SK-N-SH (cell line): Measurements from ENCODE around the gene ARMH3. TPM values are rescaled to one million over a fixed set of nuclear protein-coding genes. Genes with fewer than 3 reads are reported as not detected.

Source experiments
- CTCF ChIA-PET: fragments of 300-600, 350-600 bp; formaldehyde crosslinking; extraction: SDS; loops from one replicate; lab custom pipeline; 2021; lab: Yijun Ruan, JAX
- POLR2A ChIA-PET: fragments of 350-600 bp; sonication (Branson Sonifier 250); formaldehyde crosslinking; extraction: SDS; loops from one replicate; lab custom pipeline; 2020; ENCODE audit warnings: antibody characterized with exemption, inconsistent platforms; lab: Yijun Ruan, JAX
- DNase-seq: peaks from one replicate; pipeline ENCODE4 v3.0.0; 2012
- H2AFZ ChIP-seq: fragments of 200-600 bp; sonication (generic); 2 replicates; pipeline ENCODE4 v1.8.1; 2016; ENCODE audit warnings: antibody characterized with exemption, mild to moderate bottlenecking, low read depth
- H3F3A ChIP-seq: fragments of 200-600 bp; sonication (generic); replicated peaks from 2 replicates; pipeline ENCODE3; 2016; ENCODE audit warnings: antibody characterized with exemption, mild to moderate bottlenecking; ENCODE audit not compliant: insufficient read depth
- H3K27ac ChIP-seq, 2 experiments: fragments of 200-500 bp in 1 of 2; fragments of 200-600 bp in 1 of 2; sonication (Bioruptor generic) in 1 of 2; sonication (generic), shearing (Covaris generic) in 1 of 2; 2 replicates each; pipeline versions ENCODE4 v1.5.1 to v1.6.1; 2014 to 2016; ENCODE audit warnings: low read depth in 2 of 2, inconsistent platforms in 1 of 2, low read length in 1 of 2, mild to moderate bottlenecking in 1 of 2, mixed read lengths in 1 of 2
- H3K27me3 ChIP-seq: fragments of 200-600 bp; sonication (generic), shearing (Covaris generic); 2 replicates; pipeline ENCODE4 v1.6.1; 2016; ENCODE audit warnings: mixed run types; ENCODE audit not compliant: insufficient read depth
- H3K36me3 ChIP-seq, 2 experiments: fragments of 200-500 bp in 1 of 2; fragments of 200-600 bp in 1 of 2; sonication (Bioruptor generic) in 1 of 2; sonication (generic) in 1 of 2; replicated peaks in 1 of 2; 2 replicates each; pipeline versions ENCODE3 to v1.5.1; 2014 to 2016; ENCODE audit warnings: low read length in 1 of 2, mild to moderate bottlenecking in 1 of 2; ENCODE audit not compliant: insufficient read depth in 2 of 2, control insufficient read depth in 1 of 2
- H3K4me1 ChIP-seq, 2 experiments: fragments of 200-500 bp in 1 of 2; fragments of 200-600 bp in 1 of 2; sonication (Bioruptor generic) in 1 of 2; sonication (generic), shearing (Covaris generic) in 1 of 2; 2 replicates each; pipeline versions ENCODE4 v1.5.1 to v1.6.1; 2014 to 2016; ENCODE audit warnings: low read depth in 1 of 2, low read length in 1 of 2, mixed run types in 1 of 2; ENCODE audit not compliant: insufficient read depth in 2 of 2, control insufficient read depth in 1 of 2
- H3K4me2 ChIP-seq: fragments of 200-600 bp; sonication (generic), shearing (Covaris generic); 2 replicates; pipeline ENCODE4 v1.6.1; 2017; ENCODE audit warnings: mixed run types
- H3K4me3 ChIP-seq, 2 experiments: fragments of 200-500 bp in 1 of 2; fragments of 200-600 bp in 1 of 2; sonication (Bioruptor generic) in 1 of 2; sonication (generic), shearing (Covaris generic) in 1 of 2; 2 replicates each; pipeline versions ENCODE4 v1.5.1 to v1.8.1; 2014 to 2016; ENCODE audit warnings: low read depth in 2 of 2, inconsistent platforms in 1 of 2, low read length in 1 of 2, mild to moderate bottlenecking in 1 of 2, mixed read lengths in 1 of 2, moderate library complexity in 1 of 2
- H3K79me2 ChIP-seq: fragments of 200-600 bp; sonication (generic); 2 replicates; pipeline ENCODE4 v1.8.1; 2017; ENCODE audit warnings: mild to moderate bottlenecking; ENCODE audit not compliant: insufficient read depth
- H3K9ac ChIP-seq: fragments of 200-600 bp; sonication (generic); 2 replicates; pipeline ENCODE4 v1.6.1; 2017; ENCODE audit warnings: mixed run types
- H3K9me2 ChIP-seq: fragments of 200-600 bp; sonication (generic); 2 replicates; pipeline ENCODE4 v1.6.1; 2017; ENCODE audit warnings: mixed run types
- H3K9me3 ChIP-seq: fragments of 200-600 bp; sonication (generic); 2 replicates; pipeline ENCODE4 v1.6.1; 2017; ENCODE audit warnings: mixed run types, mild to moderate bottlenecking, moderate library complexity
- H4K20me1 ChIP-seq: fragments of 200-600 bp; sonication (generic); 2 replicates; pipeline ENCODE4 v1.6.1; 2017; ENCODE audit warnings: mild to moderate bottlenecking, mixed run types; ENCODE audit not compliant: insufficient read depth
- JUND ChIP-seq: IDR thresholded peaks from 2 replicates; pipeline ENCODE4 v1.4.0; 2012
- MAX ChIP-seq: IDR thresholded peaks from 2 replicates; pipeline ENCODE4 v1.4.0; 2012; ENCODE audit warnings: low read depth
- MEF2A ChIP-seq: IDR thresholded peaks from 2 replicates; pipeline ENCODE4 v1.4.0; 2012; ENCODE audit warnings: low read depth, borderline replicate concordance
- MXI1 ChIP-seq: IDR thresholded peaks from 2 replicates; pipeline ENCODE4 v1.6.1; 2012; ENCODE audit warnings: mild to moderate bottlenecking, low read depth, low read length, improper control_type of control experiment
- PBX3 ChIP-seq: IDR thresholded peaks from 2 replicates; pipeline ENCODE4; 2012
- POLR2AphosphoS5 ChIP-seq: IDR thresholded peaks from 2 replicates; pipeline ENCODE4 v1.6.1; 2012; ENCODE audit warnings: low read depth, low read length
- REST ChIP-seq: IDR thresholded peaks from 2 replicates; pipeline ENCODE4 v1.6.1; 2012; ENCODE audit warnings: mild to moderate bottlenecking, low read depth, low read length, moderate library complexity
- RXRA ChIP-seq: IDR thresholded peaks from 2 replicates; pipeline ENCODE4 v1.4.0; 2012; ENCODE audit warnings: low read depth, mild to moderate bottlenecking, borderline replicate concordance
- SMC3 ChIP-seq: IDR thresholded peaks from 2 replicates; pipeline ENCODE4 v1.6.1; 2012; ENCODE audit warnings: low read depth, low read length, improper control_type of control experiment
- YY1 ChIP-seq: IDR thresholded peaks from 2 replicates; pipeline ENCODE4 v1.4.0; 2012; ENCODE audit warnings: low read depth, mild to moderate bottlenecking
- ZBTB33 ChIP-seq: IDR thresholded peaks from 2 replicates; pipeline ENCODE4 v1.4.0; 2012; ENCODE audit warnings: low read depth, borderline replicate concordance
- WGBS: methylation state at CpG from one replicate; pipeline ENCODE4 v1.1.6; 2017; ENCODE audit warnings: low lambda C conversion rate; 5-methylcytosine and 5-hydroxymethylcytosine counted together
- polyA plus RNA-seq, 3 experiments: library from polyadenylated mRNA; depleted of rRNA; stranded (reverse); fragments of >200 nt; gene quantifications; 2 replicates each; pipeline ENCODE4 v1.2.3, GENCODE V29; 2012

ARMH3 gene
- polyA plus RNA-seq, 1 of the 3 experiments (the other 2 are of a cell fraction): 12.1 TPM

- TF ChIP-seq PBX3 (no peak), MAX (no peak), ZBTB33 (no peak), POLR2AphosphoS5 (no peak), SMC3 (peak; percentile 84), YY1 (no peak), MEF2A (no peak), MXI1 (0 out of 2 replicates have a peak, but pooled peaks have one; percentile 18), RXRA (no peak), JUND (no peak)
Observed at GRCh38 chr10:101840741-101841453, 215.1 kb downstream of the ARMH3 start (continued).

GRCh38 chr10:101840102-101840684 is 215.8 kb downstream of the ARMH3 start:
- Histone ChIP-seq H3K4me1 (peaks cover 0 to 16% of the 10 kb centered on the region in 2 experiments; a peak in 1 of 4 replicates), H3K9me2 (no peaks in the 10 kb centered on the region), H3K4me2 (no peak overlapping the region), H3K27ac (no peak overlapping the region), H3K9me3 (no peaks in the 10 kb centered on the region), H3K9ac (no peak overlapping the region), H3F3A (peaks cover 9% of the 10 kb centered on the region), H3K4me3 (peak overlapping the region in 1 of 2 experiments; percentile 45; a peak in 1 of 4 replicates), H2AFZ (no peak overlapping the region), H4K20me1 (0 out of 2 replicates have a peak, but pooled peaks cover 4% of the 10 kb centered on the region), H3K36me3 (no peaks in the 10 kb centered on the region), H3K79me2 (peaks cover 5% of the 10 kb centered on the region; the same call in 1 of the 2 replicates), H3K27me3 (no peaks in the 10 kb centered on the region)
- peak; percentile 36 for DNase-seq
- POLR2A ChIA-PET: interaction anchor here (1.1 to 2.7 kb wide), 4 partner anchors 7 to 170 kb away, joined by 3 to 10 read pairs (median 4); partner anchors contain the start of gene OGA
- TF ChIP-seq REST: no peak
- WGBS: 41% methylated on average over 19 of the region's 19 CpGs
- CTCF ChIA-PET: interaction anchor here (0.6 to 13.4 kb wide), 50 partner anchors 10 to 662 kb away, joined by 3 to 301 read pairs (median 6); partner anchors contain the start of genes ARMH3, HPS6, NPM3 and OGA
